Activated B cell treated with CpG ODN at 0.5 μM for 24 hours (primary cell): ENCODE results near the gene EYS. TPM values are rescaled to one million over a fixed set of nuclear protein-coding genes. Genes with fewer than 3 reads are reported as not detected.

Experiments
- ATAC-seq: fragments of 200-7000 bp; cut with Tn5 transposase; one replicate; pipeline ENCODE4 v1.10.0; 2021; ENCODE audit warnings: low read depth, mild to moderate bottlenecking, moderate library complexity
- CTCF ChIA-PET: fragments of 350-600 bp; sonication (Branson Sonifier 250); formaldehyde crosslinking; loops from one replicate; lab custom pipeline; 2021; ENCODE audit warnings: antibody characterized with exemption; lab: Charles Lee
- POLR2A ChIA-PET: fragments of 350-600 bp; sonication (Branson Sonifier 250); formaldehyde crosslinking; loops from one replicate; lab custom pipeline; 2021; ENCODE audit warnings: antibody characterized with exemption; lab: Charles Lee
- DNase-seq: peaks from one replicate; pipeline ENCODE4 v3.0.0; 2022
- H3K27ac Mint-ChIP-seq: one replicate; pipeline ENCODE4 v1.8.0; 2020; ENCODE audit warnings: mixed read lengths
- H3K27me3 Mint-ChIP-seq: one replicate; pipeline ENCODE4 v1.8.0; 2021; ENCODE audit warnings: mixed read lengths
- H3K36me3 Mint-ChIP-seq: one replicate; pipeline ENCODE4 v1.8.0; 2021; ENCODE audit warnings: low read depth, mixed read lengths
- H3K4me1 Mint-ChIP-seq: one replicate; pipeline ENCODE4 v1.8.0; 2021; ENCODE audit warnings: mixed read lengths
- H3K4me3 Mint-ChIP-seq: one replicate; pipeline ENCODE4 v1.8.0; 2020; ENCODE audit warnings: mild to moderate bottlenecking, mixed read lengths
- H3K9me3 Mint-ChIP-seq: one replicate; pipeline ENCODE4 v1.8.0; 2020; ENCODE audit warnings: mixed read lengths
- CTCF ChIP-seq: fragments of 200-600 bp; IDR thresholded peaks from one replicate; pipeline ENCODE4 v1.8.0; 2022; ENCODE audit warnings: antibody characterized with exemption, mild to moderate bottlenecking
- intact Hi-C: fragments of 100-400 bp; cut with micrococcal nuclease; formaldehyde crosslinking; loops from one replicate; pipeline ENCODE4 v1.15.1; 2024
- total RNA-seq: library from RNA; stranded (reverse); gene quantifications from 2 replicates; pipeline ENCODE4 v1.2.3, GENCODE V29; 2022

EYS gene
- total RNA-seq, 1 donor from 2014 or later, result not detected

GRCh38 chr6:64409948-64410347, 1297.1 kb downstream of the EYS start:
- ATAC-seq (no peak), DNase-seq (no peak)
- Mint-ChIP-seq H3K27me3 (no peaks in the 10 kb centered on the region), H3K4me3 (no peak overlapping the region), H3K36me3 (no peaks in the 10 kb centered on the region), H3K27ac (no peak overlapping the region), H3K4me1 (no peaks in the 10 kb centered on the region), H3K9me3 (no peaks in the 10 kb centered on the region)
- intact Hi-C loops, result no loop called here
- POLR2A ChIA-PET, result no interaction called here
- CTCF ChIA-PET, result no interaction called here
- no peak for TF ChIP-seq CTCF

DNA sequence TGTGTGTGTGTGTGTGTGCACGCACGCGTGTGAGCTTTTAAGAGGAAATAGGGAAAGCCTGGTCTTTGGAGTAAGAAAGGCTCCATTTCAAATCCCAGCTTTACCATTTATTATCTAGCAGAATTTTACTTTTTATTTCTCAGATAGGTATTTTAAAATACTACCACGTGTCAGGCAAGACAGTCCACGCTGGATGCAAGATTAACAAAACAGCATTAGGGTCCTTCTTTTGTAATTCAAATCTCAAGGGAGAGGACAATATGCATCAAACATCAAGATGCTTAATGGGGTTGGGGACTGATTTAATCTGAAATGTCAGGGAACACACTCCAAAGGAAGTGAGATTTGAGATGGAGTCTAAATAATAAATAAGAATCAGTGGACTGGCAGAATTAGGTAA, 1302.6 kb downstream of the EYS start:
- no peak for TF ChIP-seq CTCF
- intact Hi-C loops, result no loop called here
- DNase-seq (no peak), ATAC-seq (no peak)
- peaks cover 2% of the 10 kb centered on the region for H3K9me3 Mint-ChIP-seq
- ChIA-PET CTCF (no interaction called here), POLR2A (no interaction called here)
- H3K4me1 Mint-ChIP-seq, result no peaks in the 10 kb centered on the region
- H3K36me3 Mint-ChIP-seq, result no peaks in the 10 kb centered on the region
- H3K4me3 Mint-ChIP-seq, result no peak overlapping the region
- no peak overlapping the region for H3K27ac Mint-ChIP-seq
- H3K27me3 Mint-ChIP-seq, result no peaks in the 10 kb centered on the region

DNA sequence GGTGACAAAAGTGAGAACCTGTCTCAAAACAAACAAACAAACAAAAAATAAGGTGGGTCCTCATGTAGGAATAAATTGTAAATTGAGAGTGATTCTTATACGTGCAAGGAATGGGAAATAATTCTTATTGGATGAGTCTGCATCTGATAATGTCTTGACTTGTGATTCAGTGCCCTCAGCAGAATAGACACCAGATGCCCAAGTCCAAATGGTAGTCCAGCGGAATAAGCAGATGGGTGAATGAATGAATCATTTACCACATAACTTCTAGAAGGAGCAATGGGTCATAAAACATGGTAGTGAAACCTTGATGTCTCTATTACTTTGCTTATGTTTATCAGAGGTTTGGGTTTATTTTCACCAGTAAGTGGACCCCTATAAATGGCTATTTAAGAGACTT, 1323.7 kb downstream of the EYS start:
- Mint-ChIP-seq H3K4me3 (no peak overlapping the region), H3K4me1 (no peaks in the 10 kb centered on the region), H3K27me3 (no peaks in the 10 kb centered on the region), H3K27ac (no peak overlapping the region), H3K9me3 (peaks cover 2% of the 10 kb centered on the region), H3K36me3 (no peaks in the 10 kb centered on the region)
- intact Hi-C loops, result no loop called here
- TF ChIP-seq CTCF, result no peak
- POLR2A ChIA-PET, result no interaction called here
- DNase-seq (no peak), ATAC-seq (no peak)
- CTCF ChIA-PET, result no interaction called here

DNA sequence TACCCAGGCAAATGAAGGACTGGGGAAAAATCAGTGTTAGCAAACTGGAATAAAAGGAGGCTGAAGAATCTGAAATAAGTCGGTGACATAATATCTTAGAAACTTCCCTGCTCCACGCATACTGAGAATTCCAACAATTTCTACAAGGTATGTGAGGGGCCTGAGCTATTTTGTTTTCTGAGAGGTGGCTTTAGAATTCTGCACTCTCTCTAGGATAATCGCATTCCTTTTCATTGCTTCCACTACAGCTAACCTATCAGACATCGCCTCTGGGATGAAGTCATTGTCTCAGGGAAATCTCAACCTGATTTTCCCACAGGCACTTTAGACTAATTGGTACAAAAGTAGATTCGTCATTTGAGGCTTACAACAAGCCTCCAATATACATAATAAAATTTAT, 1330.6 kb downstream of the EYS start:
- intact Hi-C loops, result no loop called here

GRCh38 chr6:64357430-64357829, 1349.6 kb downstream of the EYS start:
- Mint-ChIP-seq H3K9me3 (peaks cover 4% of the 10 kb centered on the region), H3K27ac (no peak overlapping the region), H3K4me3 (no peak overlapping the region), H3K4me1 (no peaks in the 10 kb centered on the region), H3K36me3 (no peaks in the 10 kb centered on the region), H3K27me3 (no peaks in the 10 kb centered on the region)
- CTCF ChIA-PET, result no interaction called here
- ATAC-seq (no peak), DNase-seq (no peak)
- POLR2A ChIA-PET, result no interaction called here
- no peak for TF ChIP-seq CTCF
- intact Hi-C loops, result no loop called here

More for the DNA sequence above, 1330.6 kb downstream of the EYS start:
- Mint-ChIP-seq H3K4me1 (no peaks in the 10 kb centered on the region), H3K36me3 (no peaks in the 10 kb centered on the region), H3K27ac (no peak overlapping the region), H3K27me3 (no peaks in the 10 kb centered on the region), H3K4me3 (no peak overlapping the region), H3K9me3 (peaks cover 2% of the 10 kb centered on the region)
- DNase-seq (no peak), ATAC-seq (no peak)
- no peak for TF ChIP-seq CTCF
- ChIA-PET CTCF (no interaction called here), POLR2A (no interaction called here)
